Heart right ventricle (tissue), 16 donors: ENCODE measurements around the gene DUXB. TPM values are rescaled to one million over a fixed set of nuclear protein-coding genes. Genes with fewer than 3 reads are reported as not detected.

Experiments
- ATAC-seq, 8 donors: fragments of 200-7000 bp; cut with Tn5 transposase; one replicate each; pipeline ENCODE4 v1.9.1; 2020; ENCODE audit warnings: mild to moderate bottlenecking in 8 of 8, moderate library complexity in 8 of 8, moderate number of reproducible peaks in 1 of 8
- DNase-seq, 2 donors: peaks; one replicate each; pipeline ENCODE4 v3.0.0-alpha.2; 2020
- H3K27ac ChIP-seq, 10 donors: fragments of 200-600 bp; sonication (generic) in 2 of 10; one replicate each; pipeline versions ENCODE4 v1.5.0 to v1.8.0; 2020 to 2022; ENCODE audit warnings: mild to moderate bottlenecking in 3 of 10
- H3K27me3 ChIP-seq, 7 donors: fragments of 200-600 bp; one replicate each; pipeline ENCODE4 v1.8.0; 2021 to 2022; ENCODE audit warnings: mild to moderate bottlenecking in 2 of 7
- H3K36me3 ChIP-seq, 9 donors: fragments of 200-600 bp; sonication (generic) in 1 of 9; one replicate each; pipeline versions ENCODE4 v1.5.0 to v1.8.0; 2020 to 2022; ENCODE audit warnings: mild to moderate bottlenecking in 2 of 9
- H3K4me1 ChIP-seq, 9 donors: fragments of 200-600 bp; sonication (generic) in 1 of 9; one replicate each; pipeline versions ENCODE4 v1.5.0 to v1.8.0; 2020 to 2022; ENCODE audit warnings: mild to moderate bottlenecking in 4 of 9
- H3K4me3 ChIP-seq, 10 donors: fragments of 200-600 bp; sonication (generic) in 2 of 10; one replicate each; pipeline versions ENCODE4 v1.5.0 to v1.8.0; 2020 to 2022; ENCODE audit warnings: mild to moderate bottlenecking in 7 of 10, moderate library complexity in 2 of 10
- H3K9me3 ChIP-seq, 11 donors: fragments of 200-600 bp in 10 of 11; sonication (generic) in 2 of 11; one replicate each; pipeline versions ENCODE4 v1.5.0 to v1.8.0; 2013 to 2022; ENCODE audit warnings: mild to moderate bottlenecking in 2 of 11, control low read depth in 1 of 11, moderate library complexity in 1 of 11
- WGBS, 2 donors: extraction: QIAGEN DNeasy Blood & Tissue Kit; methylation state at CpG; one replicate each; pipeline ENCODE4 v1.1.7; 2013; ENCODE audit warnings: inconsistent platforms in 1 of 2; 5-methylcytosine and 5-hydroxymethylcytosine counted together
- intact Hi-C, 10 donors: fragments of 100-400 bp; cut with DNase I; formaldehyde crosslinking; loops; one replicate each; pipeline versions ENCODE4 v1.11.1 to v1.14.2; 2022
- polyA plus RNA-seq, 2 donors: library from polyadenylated mRNA; stranded (reverse); fragments of 200-250 nt; gene quantifications; one replicate each; pipeline ENCODE4 v1.2.3, GENCODE V29; 2013
- total RNA-seq, 10 donors: library from RNA; stranded (reverse); fragmentation: NEBNext Ultra II Directional in 3 of 10; extraction: Animal tissue kit (Norgen Biotek cat#: 25700) in 3 of 10; gene quantifications; one replicate each; pipeline versions ENCODE4 v1.2.1 to v1.2.4, GENCODE V29; 2021 to 2023
- TF ChIP-seq, protein P1 (sequence below), 9 donors: fragments of 200-600 bp; sonication (generic) in 2 of 9; IDR thresholded peaks; one replicate each; pipeline versions ENCODE4 v1.5.0 to v1.8.0; 2021 to 2022; ENCODE audit warnings: antibody characterized with exemption in 9 of 9, mild to moderate bottlenecking in 5 of 9, moderate library complexity in 1 of 9
- donor health status: Arrhythmogenic right ventricular cardiomyopathy.
- donor health status: ischemic (EF 13 %, LVEDD 7.1; RV severe dilation, severe dysfunction).
- donor health status: healthy with polysubstance abuse.
- donor health status: DM: no; HTN: yes; CAD: no.
- donor health status: DM: no; HTN: no; CAD: no.
- donor health status: ischemic (EF 25% LVEDD 6.9; RV normal size, moderate dysfunction).
- donor health status: ischemic (EF 25% LVEDD 5.7; RV mildly dilated, moderate dysfunction).
- donor health status: healthy.
- donor health status: DM: yes; HTN: yes; CAD: no.
- donor health status: Ischemic cardiomyopathy.
- donor health status: ischemic (EF 35%, LVEDD 5.7; RV mildly dilated, moderate dysfunction).
- donor health status: nonischemic (EF 11% LVEDD 7.7; RV severe dilation, severe dysfunction).
- donor health status: DM: yes; HTN: yes; CAD: no.
- donor health status: PGD.
- donor health status: ischemic (EF 29% LVEDD 5.4; RV normal size, mild dysfunction).
- donor health status: nonischemic (EF 23%, LVEDD 6.1; RV moderate dilation, normal function).

Gene DUXB
- total and polyA plus RNA-seq, 12 donors = not detected

DNA sequence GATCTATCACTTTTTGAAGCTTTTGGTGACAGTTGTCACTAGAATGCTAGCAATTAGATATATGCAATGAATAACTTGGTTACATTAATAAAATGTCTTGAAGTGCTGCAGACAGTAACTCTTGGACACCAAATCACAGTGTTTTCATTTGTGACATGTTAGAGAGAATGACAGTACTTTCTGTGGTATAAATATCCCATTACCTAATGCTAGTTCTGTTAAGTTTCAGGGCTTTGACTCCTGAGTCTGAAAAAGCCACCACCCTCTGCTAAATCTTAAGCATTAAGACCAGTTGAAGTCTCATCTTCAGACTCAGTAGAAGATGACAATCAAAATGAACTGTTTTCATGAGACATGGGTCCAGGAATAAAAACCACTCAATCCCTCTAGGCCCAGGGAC, 13.9 kb downstream of the DUXB start:
- ATAC-seq = peak in 3 of 8 donors; percentile 63 to 69 (median 65)
- peaks cover 0 to 5% (median 0%) of the 10 kb centered on the region in 9 donors for H3K4me1 ChIP-seq
- no peak for DNase-seq
- TF ChIP-seq, protein P1, sequence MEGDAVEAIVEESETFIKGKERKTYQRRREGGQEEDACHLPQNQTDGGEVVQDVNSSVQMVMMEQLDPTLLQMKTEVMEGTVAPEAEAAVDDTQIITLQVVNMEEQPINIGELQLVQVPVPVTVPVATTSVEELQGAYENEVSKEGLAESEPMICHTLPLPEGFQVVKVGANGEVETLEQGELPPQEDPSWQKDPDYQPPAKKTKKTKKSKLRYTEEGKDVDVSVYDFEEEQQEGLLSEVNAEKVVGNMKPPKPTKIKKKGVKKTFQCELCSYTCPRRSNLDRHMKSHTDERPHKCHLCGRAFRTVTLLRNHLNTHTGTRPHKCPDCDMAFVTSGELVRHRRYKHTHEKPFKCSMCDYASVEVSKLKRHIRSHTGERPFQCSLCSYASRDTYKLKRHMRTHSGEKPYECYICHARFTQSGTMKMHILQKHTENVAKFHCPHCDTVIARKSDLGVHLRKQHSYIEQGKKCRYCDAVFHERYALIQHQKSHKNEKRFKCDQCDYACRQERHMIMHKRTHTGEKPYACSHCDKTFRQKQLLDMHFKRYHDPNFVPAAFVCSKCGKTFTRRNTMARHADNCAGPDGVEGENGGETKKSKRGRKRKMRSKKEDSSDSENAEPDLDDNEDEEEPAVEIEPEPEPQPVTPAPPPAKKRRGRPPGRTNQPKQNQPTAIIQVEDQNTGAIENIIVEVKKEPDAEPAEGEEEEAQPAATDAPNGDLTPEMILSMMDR (IDR thresholded peaks at IDR 0.05) = no peak
- H3K9me3 ChIP-seq = peaks cover 0 to 5% (median 0%) of the 10 kb centered on the region in 11 donors
- intact Hi-C loops = loop anchor here in 1 of 10 donors (10.0 kb wide), 1 partner anchor 1257 kb away; no protein-coding TSS in a partner anchor
- no peaks in the 10 kb centered on the region for H3K27me3 ChIP-seq
- H3K27ac ChIP-seq = no peak overlapping the region
- no peaks in the 10 kb centered on the region for H3K36me3 ChIP-seq
- no peak overlapping the region for H3K4me3 ChIP-seq

GRCh38 chr16:75682308-75682707, 19.0 kb downstream of the DUXB start:
- intact Hi-C loops = loop anchor here in 1 of 10 donors (10.0 kb wide), 1 partner anchor 1262 kb away; no protein-coding TSS in a partner anchor
- Histone ChIP-seq H3K27ac (no peak overlapping the region), H3K4me3 (no peak overlapping the region), H3K36me3 (no peaks in the 10 kb centered on the region), H3K9me3 (peaks cover 0 to 5% (median 0%) of the 10 kb centered on the region in 11 donors), H3K4me1 (peaks cover 0 to 11% (median 0%) of the 10 kb centered on the region in 9 donors), H3K27me3 (no peaks in the 10 kb centered on the region)
- ATAC-seq (no peak), DNase-seq (no peak)
- WGBS, 2 donors = 88 to 91% methylated on average over 14 of the region's 14 CpGs
- TF ChIP-seq, protein P1 (IDR thresholded peaks at IDR 0.05) = no peak

- TF ChIP-seq, protein P1 (IDR thresholded peaks at IDR 0.05) = no peak
- ATAC-seq (peak in 1 of 8 donors; percentile 42), DNase-seq (no peak)
- WGBS, 2 donors = 67 to 83% methylated on average over 5 of the region's 5 CpGs
- Histone ChIP-seq H3K4me3 (no peak overlapping the region), H3K4me1 (peaks cover 0 to 11% (median 0%) of the 10 kb centered on the region in 9 donors), H3K27me3 (no peaks in the 10 kb centered on the region), H3K9me3 (no peaks in the 10 kb centered on the region), H3K36me3 (no peaks in the 10 kb centered on the region), H3K27ac (peak overlapping the region in 5 of 10 donors; percentile 6 to 48 (median 21))
- intact Hi-C loops = loop anchor here in 1 of 10 donors (10.0 kb wide), 1 partner anchor 75 kb away; no protein-coding TSS in a partner anchor
Observed at GRCh38 chr16:75679366-75679765, 21.9 kb downstream of the DUXB start.

DNA sequence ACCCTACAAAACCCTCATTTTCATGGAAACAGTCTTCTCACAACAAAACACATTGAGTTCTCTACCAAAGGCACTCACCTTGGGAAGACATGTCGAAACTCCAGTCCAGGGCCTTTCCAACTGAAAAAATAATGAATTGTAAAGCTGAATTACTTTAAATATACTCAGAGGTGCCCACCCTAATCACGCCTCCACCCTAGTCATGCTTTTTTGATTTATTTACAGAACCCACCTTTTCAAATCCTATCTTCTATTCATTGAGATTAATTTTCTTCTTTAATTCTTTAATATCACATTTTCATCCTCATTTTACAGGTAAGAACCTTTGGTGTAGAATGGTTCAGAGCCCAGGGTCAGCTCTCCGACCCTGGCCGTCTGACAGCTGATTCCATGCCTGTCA, 24.4 kb downstream of the DUXB start, which contains the start of gene CPHXL2:
Gene CPHXL2, minus strand, starts transcription at position 101 of the 400 bp plus-strand sequence. Its CDS starts 10 bp downstream, at position 91.
- Histone ChIP-seq H3K36me3 (no peaks in the 10 kb centered on the region), H3K4me3 (no peak within 1 kb of the TSS), H3K9me3 (no peaks in the 10 kb centered on the region), H3K27me3 (no peaks in the 10 kb centered on the region), H3K4me1 (peaks cover 0 to 11% (median 0%) of the 10 kb centered on the region in 9 donors), H3K27ac (no peak within 1 kb of the TSS)
- no peak for ATAC-seq
- intact Hi-C loops = loop anchor here in 1 of 10 donors (10.0 kb wide), 1 partner anchor 78 kb away; no protein-coding TSS in a partner anchor
- TF ChIP-seq, protein P1 (IDR thresholded peaks at IDR 0.05) = no peak
- no peak for DNase-seq
- WGBS, 2 donors = 91% methylated on average over 4 of the region's 4 CpGs
